Right lobe of liver (tissue), 6 donors: ENCODE measurements around the gene NAA35. TPM values are rescaled to one million over a fixed set of nuclear protein-coding genes. Genes with fewer than 3 reads are reported as not detected.

Source experiments
- ATAC-seq, 4 donors: fragments of 200-7000 bp; cut with Tn5 transposase; one replicate each; pipeline ENCODE4 v1.9.1; 2020; ENCODE audit warnings: mild to moderate bottlenecking in 4 of 4, moderate library complexity in 4 of 4
- DNase-seq, 3 donors: peaks; one replicate each; pipeline ENCODE4 v3.0.0-alpha.2; 2020
- H3K27ac ChIP-seq, 3 donors: fragments of 200-600 bp; one replicate each; pipeline ENCODE4 v1.8.0; 2022
- H3K27me3 ChIP-seq, 2 donors: fragments of 200-600 bp; one replicate each; pipeline ENCODE4 v1.8.0; 2022
- H3K36me3 ChIP-seq, 4 donors: fragments of 200-600 bp; sonication (generic) in 1 of 4; one replicate each; pipeline versions ENCODE4 v1.5.1 to v1.8.0; 2017 to 2022; ENCODE audit warnings: control low read depth in 1 of 4
- H3K4me1 ChIP-seq, 4 donors: fragments of 200-600 bp; sonication (generic) in 1 of 4; one replicate each; pipeline versions ENCODE4 v1.5.1 to v1.8.0; 2017 to 2022; ENCODE audit warnings: control low read depth in 1 of 4
- H3K4me3 ChIP-seq, 3 donors: fragments of 200-600 bp; one replicate each; pipeline ENCODE4 v1.8.0; 2022
- H3K9me3 ChIP-seq, 4 donors: fragments of 200-600 bp; sonication (generic) in 1 of 4; one replicate each; pipeline versions ENCODE4 v1.5.1 to v1.8.0; 2017 to 2022; ENCODE audit warnings: control low read depth in 1 of 4
- POLR2A ChIP-seq: fragments of 450-650 bp; IDR thresholded peaks from one replicate; pipeline ENCODE4 v1.6.1; 2017; ENCODE audit warnings: antibody characterized with exemption, mild to moderate bottlenecking
- WGBS: methylation state at CpG from one replicate; pipeline ENCODE4 v1.1.6; 2018; ENCODE audit warnings: low coverage, low lambda C conversion rate; ENCODE audit not compliant: insufficient coverage; ENCODE audit errors: missing lambda C conversion rate; 5-methylcytosine and 5-hydroxymethylcytosine counted together
- intact Hi-C, 2 donors: fragments of 100-400 bp; cut with DNase I; formaldehyde crosslinking; loops; one replicate each; pipeline versions ENCODE4 v1.11.2 to v1.14.1; 2022
- total RNA-seq, 6 experiments: library from RNA; depleted of rRNA in 2 of 6; stranded (reverse); fragments of >200 nt in 2 of 6; fragmentation: NEBNext Ultra II Directional in 3 of 6; extraction: Animal tissue kit (Norgen Biotek cat#: 25700) in 3 of 6; gene quantifications; one replicate each; pipeline versions ENCODE4 v1.1.0 to v1.2.4, GENCODE V29; 2016 to 2023
- TF ChIP-seq, protein P1 (sequence below), 4 donors: fragments of 200-600 bp in 3 of 4; fragments of 450-650 bp in 1 of 4; IDR thresholded peaks; one replicate each; pipeline versions ENCODE4 v1.5.1 to v1.8.0; 2016 to 2022; ENCODE audit warnings: antibody characterized with exemption in 4 of 4, mild to moderate bottlenecking in 2 of 4
- donor health status: DM: no; HTN: yes; CAD: no.
- donor health status: DM: no; HTN: no; CAD: no.
- donor health status: DM: no; HTN: no; CAD: no.
- donor health status: DM: no; HTN: yes; CAD: no.
- donor health status: DM: no; HTN: yes; CAD: no.

NAA35 gene
- total RNA-seq, 6 experiments from 2014 or later = 7.6 to 10.3 (median 8.7) TPM

DNA sequence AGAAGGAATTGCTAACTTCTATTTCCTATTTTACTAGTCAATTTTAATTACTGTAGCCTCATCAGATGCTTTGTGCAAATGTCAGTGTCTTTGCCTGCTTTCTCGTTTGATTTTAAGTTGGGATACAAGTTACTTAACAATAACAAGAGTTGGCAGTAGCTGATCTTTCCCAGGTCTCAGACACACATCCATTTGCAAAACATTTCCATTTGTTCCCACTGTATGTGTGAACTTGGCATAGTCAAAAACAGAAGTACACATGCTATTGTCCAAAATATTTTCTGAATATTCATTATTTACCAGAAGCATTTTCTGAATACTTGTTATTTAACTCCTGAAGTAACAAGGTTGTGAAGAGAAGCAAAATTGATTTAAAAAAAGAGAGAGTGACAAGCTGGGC is 35.0 kb upstream of the NAA35 start:
- TF ChIP-seq, protein P1, sequence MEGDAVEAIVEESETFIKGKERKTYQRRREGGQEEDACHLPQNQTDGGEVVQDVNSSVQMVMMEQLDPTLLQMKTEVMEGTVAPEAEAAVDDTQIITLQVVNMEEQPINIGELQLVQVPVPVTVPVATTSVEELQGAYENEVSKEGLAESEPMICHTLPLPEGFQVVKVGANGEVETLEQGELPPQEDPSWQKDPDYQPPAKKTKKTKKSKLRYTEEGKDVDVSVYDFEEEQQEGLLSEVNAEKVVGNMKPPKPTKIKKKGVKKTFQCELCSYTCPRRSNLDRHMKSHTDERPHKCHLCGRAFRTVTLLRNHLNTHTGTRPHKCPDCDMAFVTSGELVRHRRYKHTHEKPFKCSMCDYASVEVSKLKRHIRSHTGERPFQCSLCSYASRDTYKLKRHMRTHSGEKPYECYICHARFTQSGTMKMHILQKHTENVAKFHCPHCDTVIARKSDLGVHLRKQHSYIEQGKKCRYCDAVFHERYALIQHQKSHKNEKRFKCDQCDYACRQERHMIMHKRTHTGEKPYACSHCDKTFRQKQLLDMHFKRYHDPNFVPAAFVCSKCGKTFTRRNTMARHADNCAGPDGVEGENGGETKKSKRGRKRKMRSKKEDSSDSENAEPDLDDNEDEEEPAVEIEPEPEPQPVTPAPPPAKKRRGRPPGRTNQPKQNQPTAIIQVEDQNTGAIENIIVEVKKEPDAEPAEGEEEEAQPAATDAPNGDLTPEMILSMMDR (IDR thresholded peaks at IDR 0.05) = no peak
- TF ChIP-seq POLR2A = no peak
- WGBS = 75% methylated on average over 1 of the region's 1 CpG
- ATAC-seq (no peak), DNase-seq (no peak)
- no peak overlapping the region for H3K4me3 ChIP-seq
- no peaks in the 10 kb centered on the region for H3K9me3 ChIP-seq
- H3K36me3 ChIP-seq = no peaks in the 10 kb centered on the region
- no peaks in the 10 kb centered on the region for H3K4me1 ChIP-seq
- H3K27ac ChIP-seq = no peak overlapping the region
- intact Hi-C loops = no loop called here
- no peaks in the 10 kb centered on the region for H3K27me3 ChIP-seq

- intact Hi-C loops = no loop called here
- Histone ChIP-seq H3K4me3 (no peak overlapping the region), H3K4me1 (no peaks in the 10 kb centered on the region), H3K27me3 (no peaks in the 10 kb centered on the region), H3K27ac (no peak overlapping the region), H3K9me3 (no peaks in the 10 kb centered on the region), H3K36me3 (no peaks in the 10 kb centered on the region)
- DNase-seq (no peak), ATAC-seq (no peak)
- WGBS = 88% methylated on average over 1 of the region's 1 CpG
- TF ChIP-seq, protein P1 (IDR thresholded peaks at IDR 0.05) = no peak
- TF ChIP-seq POLR2A = no peak
Measured at GRCh38 chr9:85909390-85909789, 31.6 kb upstream of the NAA35 start.

GRCh38 chr9:85914108-85914507 is 26.8 kb upstream of the NAA35 start:
- ATAC-seq (no peak), DNase-seq (no peak)
- intact Hi-C loops = no loop called here
- no peaks in the 10 kb centered on the region for H3K27me3 ChIP-seq
- no peaks in the 10 kb centered on the region for H3K4me1 ChIP-seq
- TF ChIP-seq, protein P1 (IDR thresholded peaks at IDR 0.05) = no peak
- no peak for TF ChIP-seq POLR2A
- no peak overlapping the region for H3K4me3 ChIP-seq
- no peaks in the 10 kb centered on the region for H3K9me3 ChIP-seq
- H3K36me3 ChIP-seq = peaks cover 0 to 2% (median 0%) of the 10 kb centered on the region in 4 donors
- H3K27ac ChIP-seq = no peak overlapping the region

- no peak for DNase-seq
- H3K27me3 ChIP-seq = no peaks in the 10 kb centered on the region
- no peak overlapping the region for H3K4me3 ChIP-seq
- no peaks in the 10 kb centered on the region for H3K4me1 ChIP-seq
- H3K9me3 ChIP-seq = no peaks in the 10 kb centered on the region
- 87% methylated on average over 7 of the region's 7 CpGs for WGBS
- ATAC-seq = no peak
- intact Hi-C loops = no loop called here
- TF ChIP-seq, protein P1 (IDR thresholded peaks at IDR 0.05) = no peak
- TF ChIP-seq POLR2A = no peak
- H3K27ac ChIP-seq = no peak overlapping the region
- H3K36me3 ChIP-seq = peaks cover 0 to 2% (median 0%) of the 10 kb centered on the region in 4 donors
Measured at GRCh38 chr9:85917756-85918155, 23.2 kb upstream of the NAA35 start.

DNA sequence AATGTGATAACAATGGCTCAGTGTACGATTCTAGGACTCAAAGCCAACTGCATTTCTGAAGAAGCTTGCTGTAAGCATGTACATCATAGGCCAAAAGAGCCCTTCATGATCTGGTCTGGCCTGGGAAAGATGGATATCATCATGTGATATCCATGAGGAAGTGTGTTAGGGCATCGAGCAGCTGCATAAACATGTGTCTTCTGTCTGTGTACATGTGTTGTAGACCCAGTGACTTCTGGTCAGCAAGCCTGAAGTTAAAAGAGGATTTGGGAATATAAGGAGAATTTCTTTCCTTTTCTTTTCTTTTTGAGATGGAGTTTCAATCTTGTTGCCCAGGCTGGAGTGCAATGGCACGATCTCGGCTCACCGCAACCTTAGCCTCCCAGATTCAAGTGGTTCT is 15.5 kb upstream of the NAA35 start:
- no peak overlapping the region for H3K27ac ChIP-seq
- TF ChIP-seq, protein P1 (IDR thresholded peaks at IDR 0.05) = no peak
- TF ChIP-seq POLR2A = no peak
- H3K27me3 ChIP-seq = no peaks in the 10 kb centered on the region
- DNase-seq = no peak
- H3K36me3 ChIP-seq = no peaks in the 10 kb centered on the region
- ATAC-seq = no peak
- intact Hi-C loops = no loop called here
- 90% methylated on average over 4 of the region's 5 CpGs for WGBS
- no peaks in the 10 kb centered on the region for H3K4me1 ChIP-seq
- H3K9me3 ChIP-seq = no peaks in the 10 kb centered on the region
- H3K4me3 ChIP-seq = no peak overlapping the region
